GM13977 (cell line): ENCODE results near the gene LLCFC1.

ENCODE experiments used
- DNase-seq: peaks from one replicate; pipeline ENCODE4 v3.0.0; 2012; ENCODE audit warnings: low spot score
- in situ Hi-C: fragments of 300-500 bp; cut with MboI; formaldehyde crosslinking; loops from one replicate; pipeline ENCODE4 v1.12.0; 2022; ENCODE audit warnings: low sequenced_read_pairs, low pct_unique_long_range_greater_than_20kb, mixed read lengths, inconsistent platforms; ENCODE audit not compliant: unreplicated experiment
- TF ChIP-seq, protein P1 (sequence below): IDR thresholded peaks from 2 replicates; pipeline ENCODE4 v1.5.1; 2012; ENCODE audit warnings: mild to moderate bottlenecking, control low read depth; ENCODE audit not compliant: insufficient read depth; ENCODE audit errors: extremely low read depth, missing control alignments

Gene LLCFC1

DNA sequence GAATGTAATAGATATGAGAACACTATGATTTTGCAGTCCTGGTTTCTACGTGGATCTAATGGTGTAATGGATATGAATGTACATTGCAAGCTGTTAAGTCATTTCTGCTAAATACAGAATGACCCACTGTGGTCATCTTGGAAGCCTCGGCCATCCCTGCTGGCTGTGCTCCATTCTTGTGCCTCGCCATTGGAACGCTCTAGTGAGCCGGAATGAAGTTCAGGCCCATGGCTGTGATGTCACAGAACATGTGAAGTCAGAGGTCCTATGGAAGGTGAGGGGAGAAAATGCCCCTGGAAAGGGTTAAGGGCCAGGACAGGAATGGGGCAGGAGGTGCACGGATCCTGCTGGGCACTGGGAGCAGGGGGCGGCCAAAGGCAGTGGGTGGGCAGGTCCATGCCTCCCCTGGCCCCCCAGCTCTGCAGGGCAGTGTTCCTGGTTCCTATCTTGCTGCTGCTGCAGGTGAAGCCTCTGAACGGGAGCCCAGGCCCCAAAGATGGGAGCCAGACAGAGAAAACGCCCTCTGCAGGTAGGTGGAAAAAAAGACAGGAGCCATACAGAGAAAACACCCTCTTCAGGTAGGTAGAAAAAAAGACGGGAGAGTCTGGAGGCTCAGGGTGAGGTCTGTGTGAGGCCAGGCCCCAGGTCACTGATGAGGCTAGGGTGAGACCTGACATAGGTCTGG lies at the start of gene LLCFC1:
LLCFC1 (plus strand) TSS at position 259 of the 685 bp plus-strand sequence; CDS start at position 397, 138 bp downstream.
- TF ChIP-seq, protein P1, sequence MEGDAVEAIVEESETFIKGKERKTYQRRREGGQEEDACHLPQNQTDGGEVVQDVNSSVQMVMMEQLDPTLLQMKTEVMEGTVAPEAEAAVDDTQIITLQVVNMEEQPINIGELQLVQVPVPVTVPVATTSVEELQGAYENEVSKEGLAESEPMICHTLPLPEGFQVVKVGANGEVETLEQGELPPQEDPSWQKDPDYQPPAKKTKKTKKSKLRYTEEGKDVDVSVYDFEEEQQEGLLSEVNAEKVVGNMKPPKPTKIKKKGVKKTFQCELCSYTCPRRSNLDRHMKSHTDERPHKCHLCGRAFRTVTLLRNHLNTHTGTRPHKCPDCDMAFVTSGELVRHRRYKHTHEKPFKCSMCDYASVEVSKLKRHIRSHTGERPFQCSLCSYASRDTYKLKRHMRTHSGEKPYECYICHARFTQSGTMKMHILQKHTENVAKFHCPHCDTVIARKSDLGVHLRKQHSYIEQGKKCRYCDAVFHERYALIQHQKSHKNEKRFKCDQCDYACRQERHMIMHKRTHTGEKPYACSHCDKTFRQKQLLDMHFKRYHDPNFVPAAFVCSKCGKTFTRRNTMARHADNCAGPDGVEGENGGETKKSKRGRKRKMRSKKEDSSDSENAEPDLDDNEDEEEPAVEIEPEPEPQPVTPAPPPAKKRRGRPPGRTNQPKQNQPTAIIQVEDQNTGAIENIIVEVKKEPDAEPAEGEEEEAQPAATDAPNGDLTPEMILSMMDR: peak; percentile 35
- DNase-seq: peak; percentile 51
- in situ Hi-C loops: no loop called here

DNA sequence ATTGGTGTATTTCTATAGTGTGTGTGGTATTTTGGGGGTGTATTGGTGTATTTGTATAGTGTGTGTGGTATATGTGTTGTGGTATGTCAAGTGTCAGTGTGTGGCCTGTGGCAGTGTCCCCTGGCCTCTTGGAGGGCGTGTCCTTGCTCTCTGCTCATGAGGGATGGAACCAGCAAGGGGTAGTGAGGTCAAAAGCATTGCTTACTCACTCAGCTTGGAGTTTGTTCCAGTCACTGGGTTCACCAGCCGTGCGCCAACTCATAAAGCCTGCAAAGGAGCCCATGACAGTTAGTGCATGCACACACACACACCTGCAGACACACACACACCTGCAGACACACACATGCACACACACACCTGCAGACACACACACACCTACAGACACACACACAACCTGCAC lies 49.5 kb upstream of the LLCFC1 start:
- TF ChIP-seq, protein P1: no peak
- DNase-seq: no peak
- in situ Hi-C loops: no loop called here

DNA sequence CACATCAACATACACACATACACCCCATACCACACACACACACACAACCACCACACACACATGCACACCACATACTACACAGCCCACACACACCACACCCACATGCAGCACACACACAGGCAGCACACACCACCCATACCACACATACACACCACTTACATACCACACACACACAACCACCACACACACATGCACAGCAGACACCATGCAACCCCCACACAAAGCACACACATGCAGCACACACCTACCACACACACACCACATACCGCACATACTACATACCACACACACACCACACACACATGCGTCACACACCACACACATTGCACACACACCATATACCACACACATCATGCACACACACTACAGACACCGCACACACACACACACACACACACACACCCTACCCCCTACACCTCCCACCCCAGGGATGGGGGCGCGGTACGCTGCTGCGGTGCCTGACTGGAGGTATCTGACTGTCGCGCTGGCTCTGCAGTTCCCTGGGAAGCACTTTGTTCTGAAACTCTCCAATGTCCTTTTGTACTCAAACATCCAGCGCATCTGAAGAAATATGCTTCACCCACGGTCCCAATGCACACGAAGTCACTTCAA lies 48.3 kb upstream of the LLCFC1 start:
- DNase-seq: no peak
- TF ChIP-seq, protein P1: no peak
- in situ Hi-C loops: no loop called here

DNA sequence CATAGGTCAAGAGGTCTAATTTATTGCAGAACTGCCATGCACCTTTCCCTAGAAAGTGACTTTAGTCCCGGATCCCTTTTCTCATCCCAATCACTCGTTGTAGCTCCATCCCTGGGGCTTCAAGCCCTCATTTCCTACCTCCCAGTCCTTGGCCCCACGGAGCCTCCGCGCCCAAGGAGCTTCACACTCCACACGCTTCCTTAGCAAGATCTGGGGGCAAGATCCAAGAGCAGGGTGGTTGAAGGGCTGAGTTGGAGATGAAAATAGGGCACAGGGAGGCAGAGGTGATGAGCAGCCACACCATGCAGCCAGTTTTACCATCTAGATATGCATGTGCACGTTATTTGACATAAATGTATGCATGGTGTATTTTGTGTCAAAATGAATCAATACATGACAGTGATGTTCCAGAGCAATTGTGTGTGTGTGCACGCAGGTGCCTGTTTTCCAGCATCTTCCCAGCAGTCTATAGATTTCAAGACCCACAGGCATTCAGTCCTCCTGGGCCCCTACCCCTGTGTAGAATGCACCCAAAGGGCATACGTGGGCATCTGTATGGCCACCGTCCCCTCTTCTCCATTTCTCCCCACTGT lies 47.7 kb upstream of the LLCFC1 start:
- in situ Hi-C loops: no loop called here
- DNase-seq: no peak
- TF ChIP-seq, protein P1: no peak

DNA sequence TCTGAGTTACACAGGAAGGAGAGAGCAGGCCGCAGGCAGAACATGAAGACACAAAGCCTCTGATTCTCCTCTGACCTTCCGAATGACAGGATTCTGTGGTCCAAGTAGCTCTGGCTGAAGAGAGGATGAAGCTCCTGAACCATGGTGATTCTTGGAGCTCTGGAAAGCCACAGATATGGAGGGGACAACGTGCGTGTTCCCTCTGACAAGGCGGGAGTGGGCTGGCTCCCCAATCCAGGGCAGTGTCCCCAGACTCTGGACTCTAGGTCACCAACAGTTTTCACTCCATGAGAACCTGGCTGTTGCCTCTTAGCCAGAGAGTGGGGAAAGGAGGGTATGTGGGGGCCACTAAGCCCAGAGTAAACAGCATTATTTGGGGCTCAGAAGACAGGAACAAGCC lies 46.3 kb upstream of the LLCFC1 start:
- DNase-seq: no peak
- in situ Hi-C loops: no loop called here
- TF ChIP-seq, protein P1: no peak

DNA sequence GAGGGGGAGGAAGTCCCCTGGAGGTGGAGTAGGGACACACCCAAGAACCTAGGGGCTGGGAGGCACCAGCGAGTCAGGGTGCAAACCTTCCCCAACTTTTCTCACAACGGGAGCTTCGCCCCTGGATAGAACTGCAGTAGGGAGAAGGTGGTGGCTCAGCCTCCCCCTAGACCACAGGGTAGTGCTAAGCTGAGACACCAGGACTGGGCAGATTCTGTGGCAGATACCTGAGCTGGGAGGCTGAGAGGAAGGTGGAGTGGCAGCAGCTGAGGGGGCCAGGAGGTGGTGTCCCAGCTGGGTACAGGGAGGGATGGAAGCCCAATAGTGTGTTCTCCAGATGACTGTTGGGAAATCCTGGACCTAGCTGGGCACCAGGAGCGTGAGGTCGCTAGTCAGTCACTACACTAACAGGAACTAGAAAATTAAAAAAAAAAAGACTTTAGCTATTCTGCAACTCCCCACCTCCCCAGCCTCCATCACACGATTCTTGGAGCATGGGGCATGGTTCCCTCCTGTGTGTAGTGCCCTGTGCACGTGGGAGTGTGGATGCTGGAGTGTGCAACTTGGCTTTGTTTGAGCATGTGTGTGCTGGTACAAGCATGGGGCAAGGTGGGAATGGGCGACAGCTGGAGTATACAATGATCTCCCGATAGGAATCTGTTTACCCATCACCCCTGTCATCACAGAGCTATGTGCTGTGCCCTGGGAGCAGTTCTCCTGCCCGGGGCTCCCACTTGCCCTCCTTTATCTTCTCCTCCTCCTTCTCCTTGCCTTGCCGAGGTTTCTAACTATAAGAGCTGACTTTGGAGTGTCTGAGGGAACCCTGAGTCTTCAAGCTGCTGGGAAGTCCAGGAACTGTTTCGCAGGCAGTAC lies 44.9 kb upstream of the LLCFC1 start:
- TF ChIP-seq, protein P1: no peak
- no peak for DNase-seq
- in situ Hi-C loops: no loop called here
